HAP-1 (cell line): ENCODE results near the gene SLC16A2.

Experiments used
- DNase-seq, 2 experiments: peaks; one replicate each; pipeline ENCODE4 v3.0.0-alpha.2; 2016 to 2020; ENCODE audit warnings: low spot score in 2 of 2
- H3K27me3 ChIP-seq: fragments of 250-450 bp; sonication (Bioruptor Pico); 2 replicates; pipeline ENCODE4 v1.5.1; 2020; ENCODE audit warnings: low read depth, mild to moderate bottlenecking, moderate library complexity
- H3K36me3 ChIP-seq: fragments of 250-450 bp; sonication (Bioruptor Pico); replicated peaks from 2 replicates; pipeline ENCODE4 v1.5.1; 2020; ENCODE audit warnings: mild to moderate bottlenecking
- H3K4me1 ChIP-seq: fragments of 250-450 bp; sonication (Bioruptor Pico); 2 replicates; pipeline ENCODE4 v1.5.1; 2020; ENCODE audit warnings: mild to moderate bottlenecking
- H3K4me3 ChIP-seq: fragments of 250-450 bp; sonication (Bioruptor Pico); 2 replicates; pipeline ENCODE4 v1.5.1; 2020; ENCODE audit warnings: mild to moderate bottlenecking, moderate library complexity
- H3K9me3 ChIP-seq: fragments of 250-450 bp; sonication (Bioruptor Pico); 2 replicates; pipeline ENCODE4 v1.5.1; 2020; ENCODE audit warnings: mild to moderate bottlenecking, moderate library complexity
- in situ Hi-C: fragments of 300-500 bp; cut with MboI; formaldehyde crosslinking; loops from 3 replicates; pipeline ENCODE4 v1.14.3; 2020; ENCODE audit warnings: low sequenced_read_pairs, inconsistent platforms, mixed read lengths

SLC16A2 gene

DNA sequence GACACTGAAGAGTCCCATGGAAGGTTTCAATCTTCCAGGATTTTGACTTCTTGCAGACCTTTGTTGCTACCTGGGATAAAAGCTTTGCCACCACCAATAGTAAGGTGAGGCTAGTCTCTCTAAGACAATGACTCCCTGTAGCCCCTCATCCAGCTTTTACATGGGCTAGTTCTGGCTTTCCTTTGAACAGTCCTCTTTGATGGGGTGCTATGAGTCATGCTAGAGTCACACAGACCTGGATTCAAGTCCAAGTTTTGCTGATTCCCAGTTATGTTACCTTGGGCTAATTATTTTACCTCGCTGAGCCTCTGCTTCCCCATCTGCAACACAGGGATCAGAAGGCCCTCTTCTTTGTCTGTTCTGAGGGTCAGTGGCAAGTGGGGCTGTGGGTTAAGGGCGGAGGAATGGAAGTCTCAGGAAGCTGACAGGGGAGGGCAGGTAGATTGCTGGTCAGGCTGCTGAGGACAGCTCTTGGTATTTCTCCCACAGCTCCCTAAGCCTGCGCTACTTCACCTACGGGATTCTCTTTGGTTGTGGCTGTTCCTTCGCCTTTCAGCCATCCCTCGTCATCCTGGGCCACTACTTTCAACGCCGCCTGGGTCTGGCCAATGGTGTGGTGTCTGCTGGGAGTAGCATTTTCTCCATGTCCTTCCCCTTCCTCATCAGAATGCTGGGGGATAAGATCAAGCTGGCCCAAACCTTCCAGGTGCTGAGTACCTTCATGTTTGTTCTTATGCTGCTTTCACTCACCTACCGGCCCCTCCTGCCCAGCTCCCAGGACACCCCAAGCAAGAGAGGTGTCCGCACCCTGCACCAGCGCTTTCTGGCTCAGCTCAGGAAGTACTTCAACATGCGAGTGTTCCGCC lies 102.8 kb downstream of the SLC16A2 start:
- Histone ChIP-seq H3K36me3 (no peaks in the 10 kb centered on the region), H3K4me3 (no peak overlapping the region), H3K4me1 (no peaks in the 10 kb centered on the region), H3K27me3 (no peaks in the 10 kb centered on the region), H3K9me3 (no peaks in the 10 kb centered on the region)
- DNase-seq = no peak
- in situ Hi-C loops = no loop called here

DNA sequence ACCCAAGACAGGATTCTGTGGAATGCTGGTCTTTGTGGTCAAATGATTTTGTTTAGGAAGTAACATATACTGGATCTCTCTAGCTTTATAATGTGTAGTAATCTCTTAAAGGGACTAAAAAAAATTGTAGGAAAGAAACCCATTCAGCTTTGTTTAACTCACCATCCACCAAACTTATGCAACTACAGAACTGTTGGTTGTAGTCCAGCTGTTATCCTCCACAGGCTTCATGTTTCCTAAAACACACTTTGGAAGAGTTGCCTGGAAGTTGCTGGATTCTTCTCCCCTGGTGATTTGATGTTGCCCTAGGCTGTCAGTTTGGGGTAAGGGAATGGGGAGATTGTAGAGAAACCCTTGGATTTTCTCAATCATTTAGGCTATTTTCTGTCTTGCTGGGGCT lies 103.8 kb downstream of the SLC16A2 start:
- in situ Hi-C loops = loop anchor here (25.0 kb wide), 1 partner anchor 663 kb away; the partner anchor contains the start of gene XIST
- H3K36me3 ChIP-seq = no peaks in the 10 kb centered on the region
- no peak for DNase-seq
- no peaks in the 10 kb centered on the region for H3K27me3 ChIP-seq
- H3K4me3 ChIP-seq = no peak overlapping the region
- H3K9me3 ChIP-seq = no peaks in the 10 kb centered on the region
- H3K4me1 ChIP-seq = no peaks in the 10 kb centered on the region

DNA sequence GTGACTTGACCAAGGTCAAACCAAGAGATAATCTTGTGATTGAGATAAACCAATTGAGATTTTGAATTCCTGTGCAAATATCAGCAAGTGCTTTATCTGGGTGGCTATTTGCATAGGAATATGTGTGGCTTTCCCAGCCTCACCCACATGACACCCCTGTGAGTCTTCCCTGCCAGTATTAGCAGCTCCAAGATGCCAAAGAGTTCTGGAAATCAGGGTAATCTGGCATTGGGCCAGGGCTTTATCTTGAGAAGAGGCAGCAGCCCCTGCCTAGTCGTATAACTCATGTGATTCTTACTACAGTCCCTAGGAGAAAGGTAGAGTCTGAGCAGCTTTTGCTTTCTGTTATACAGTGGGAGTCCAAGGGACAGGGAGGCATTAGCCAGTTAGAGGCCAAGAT lies 105.5 kb downstream of the SLC16A2 start:
- Histone ChIP-seq H3K27me3 (no peaks in the 10 kb centered on the region), H3K36me3 (no peaks in the 10 kb centered on the region), H3K4me1 (no peaks in the 10 kb centered on the region), H3K4me3 (no peak overlapping the region), H3K9me3 (no peaks in the 10 kb centered on the region)
- in situ Hi-C loops = loop anchor here (25.0 kb wide), 1 partner anchor 664 kb away; the partner anchor contains the start of gene XIST
- DNase-seq = no peak

DNA sequence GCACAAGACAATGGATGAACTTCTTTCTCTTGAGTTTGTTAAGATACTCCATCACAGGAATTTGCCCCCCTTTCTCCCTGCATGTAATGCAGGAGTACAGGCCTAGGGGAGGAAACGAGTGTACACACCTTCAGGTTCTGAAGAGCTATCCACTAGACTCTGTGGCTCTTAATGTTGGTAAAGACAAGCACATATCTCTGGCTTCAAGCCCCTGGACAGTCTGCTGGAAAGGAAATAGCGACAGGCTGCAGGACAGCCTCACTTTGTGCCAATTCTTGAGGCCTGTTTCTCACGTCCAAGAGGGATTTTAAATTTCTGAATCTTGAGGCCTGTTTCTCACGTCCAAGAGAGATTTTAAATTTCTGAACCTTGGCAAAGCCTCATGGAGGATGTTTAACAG lies 106.1 kb downstream of the SLC16A2 start:
- H3K9me3 ChIP-seq = no peaks in the 10 kb centered on the region
- no peak overlapping the region for H3K4me3 ChIP-seq
- H3K36me3 ChIP-seq = no peaks in the 10 kb centered on the region
- in situ Hi-C loops = loop anchor here (25.0 kb wide), 1 partner anchor 665 kb away; the partner anchor contains the start of gene XIST
- H3K4me1 ChIP-seq = no peaks in the 10 kb centered on the region
- DNase-seq = no peak
- H3K27me3 ChIP-seq = no peaks in the 10 kb centered on the region

DNA sequence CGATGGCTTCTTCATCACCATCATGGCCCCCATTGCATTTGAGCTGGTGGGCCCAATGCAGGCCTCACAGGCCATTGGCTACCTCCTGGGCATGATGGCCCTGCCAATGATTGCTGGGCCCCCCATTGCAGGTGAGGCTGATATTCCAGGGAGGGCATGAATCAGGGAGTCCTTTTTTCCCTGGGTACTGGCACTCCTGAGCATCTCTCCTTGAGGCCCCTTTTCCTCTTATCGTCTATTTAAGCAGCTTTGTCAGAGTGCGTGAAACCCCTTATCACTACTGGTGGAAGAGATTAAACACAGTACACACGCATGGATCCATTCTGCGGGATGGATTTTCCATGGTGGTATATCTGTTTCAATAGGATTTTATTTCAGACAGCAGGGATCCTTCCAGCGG lies 108.0 kb downstream of the SLC16A2 start:
- in situ Hi-C loops = loop anchor here (25.0 kb wide), 1 partner anchor 667 kb away; the partner anchor contains the start of gene XIST
- no peaks in the 10 kb centered on the region for H3K36me3 ChIP-seq
- no peaks in the 10 kb centered on the region for H3K4me1 ChIP-seq
- no peak overlapping the region for H3K4me3 ChIP-seq
- no peak for DNase-seq
- H3K9me3 ChIP-seq = no peaks in the 10 kb centered on the region
- H3K27me3 ChIP-seq = no peaks in the 10 kb centered on the region

DNA sequence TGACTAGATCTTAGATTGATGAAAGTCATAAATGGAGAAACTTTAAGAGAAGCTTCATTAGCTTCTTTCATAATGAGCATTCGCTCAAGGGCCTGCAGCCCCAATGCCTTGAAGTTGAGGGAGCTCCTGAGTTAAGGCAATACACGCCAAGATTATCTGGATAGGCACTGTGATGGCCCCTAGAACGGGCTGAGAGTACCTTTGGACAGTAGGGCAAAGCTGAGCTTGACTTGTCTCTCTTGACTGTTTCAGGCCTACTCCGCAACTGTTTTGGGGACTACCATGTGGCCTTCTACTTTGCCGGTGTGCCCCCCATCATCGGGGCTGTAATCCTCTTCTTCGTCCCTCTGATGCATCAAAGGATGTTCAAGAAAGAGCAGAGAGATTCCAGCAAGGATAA lies 109.8 kb downstream of the SLC16A2 start:
- in situ Hi-C loops = loop anchor here (25.0 kb wide), 1 partner anchor 669 kb away; the partner anchor contains the start of gene XIST
- H3K27me3 ChIP-seq = no peaks in the 10 kb centered on the region
- H3K4me3 ChIP-seq = no peak overlapping the region
- H3K36me3 ChIP-seq = no peaks in the 10 kb centered on the region
- no peaks in the 10 kb centered on the region for H3K9me3 ChIP-seq
- DNase-seq = no peak
- H3K4me1 ChIP-seq = no peaks in the 10 kb centered on the region

DNA sequence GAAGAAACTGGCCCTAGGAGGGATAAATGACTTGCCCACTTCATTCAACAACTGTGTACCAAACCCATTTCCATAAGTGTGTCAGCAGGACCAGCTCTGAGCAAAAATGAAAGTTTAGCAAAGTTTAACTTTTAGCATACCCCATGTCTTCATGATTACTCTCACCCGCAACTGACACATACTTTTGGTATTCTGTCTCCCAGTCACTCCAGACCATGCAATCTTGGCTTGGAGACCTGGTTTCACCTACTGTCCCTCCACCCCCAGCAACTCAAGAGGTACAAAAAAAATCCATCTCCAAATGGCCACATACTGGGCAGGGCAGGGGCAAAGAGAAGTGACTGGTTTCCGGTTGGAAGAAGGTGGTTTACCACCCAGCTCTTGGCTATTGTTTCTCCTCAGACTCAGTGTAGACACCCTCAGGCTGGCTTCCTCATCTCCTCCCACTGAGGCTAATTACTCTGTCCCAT lies 113.3 kb downstream of the SLC16A2 start:
- H3K4me1 ChIP-seq = no peaks in the 10 kb centered on the region
- no peaks in the 10 kb centered on the region for H3K9me3 ChIP-seq
- no peak overlapping the region for H3K4me3 ChIP-seq
- no peaks in the 10 kb centered on the region for H3K36me3 ChIP-seq
- H3K27me3 ChIP-seq = no peaks in the 10 kb centered on the region
- in situ Hi-C loops = loop anchor here (25.0 kb wide), 1 partner anchor 672 kb away; the partner anchor contains the start of gene XIST
- no peak for DNase-seq

DNA sequence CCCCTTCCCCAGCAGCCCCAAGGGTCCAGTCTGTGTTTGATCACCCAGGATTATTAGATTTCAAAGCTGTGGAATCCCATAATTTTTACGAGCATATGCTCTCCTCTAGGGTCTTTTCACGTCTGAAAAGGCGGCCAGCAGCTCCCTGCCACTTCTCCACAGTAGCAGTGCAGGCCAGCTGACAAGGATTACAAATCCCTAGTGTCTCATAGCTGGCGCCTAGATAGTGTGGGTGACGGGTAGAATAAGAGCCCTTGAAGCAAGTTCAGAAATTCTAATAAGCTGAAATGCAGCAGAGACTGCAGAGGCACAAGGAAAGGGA lies 113.8 kb downstream of the SLC16A2 start:
- in situ Hi-C loops = loop anchor here (25.0 kb wide), 1 partner anchor 673 kb away; the partner anchor contains the start of gene XIST
- Histone ChIP-seq H3K9me3 (no peaks in the 10 kb centered on the region), H3K4me3 (no peak overlapping the region), H3K36me3 (no peaks in the 10 kb centered on the region), H3K4me1 (peaks cover 2% of the 10 kb centered on the region), H3K27me3 (no peaks in the 10 kb centered on the region)
- peak in 1 of 2 experiments; percentile 59 for DNase-seq

DNA sequence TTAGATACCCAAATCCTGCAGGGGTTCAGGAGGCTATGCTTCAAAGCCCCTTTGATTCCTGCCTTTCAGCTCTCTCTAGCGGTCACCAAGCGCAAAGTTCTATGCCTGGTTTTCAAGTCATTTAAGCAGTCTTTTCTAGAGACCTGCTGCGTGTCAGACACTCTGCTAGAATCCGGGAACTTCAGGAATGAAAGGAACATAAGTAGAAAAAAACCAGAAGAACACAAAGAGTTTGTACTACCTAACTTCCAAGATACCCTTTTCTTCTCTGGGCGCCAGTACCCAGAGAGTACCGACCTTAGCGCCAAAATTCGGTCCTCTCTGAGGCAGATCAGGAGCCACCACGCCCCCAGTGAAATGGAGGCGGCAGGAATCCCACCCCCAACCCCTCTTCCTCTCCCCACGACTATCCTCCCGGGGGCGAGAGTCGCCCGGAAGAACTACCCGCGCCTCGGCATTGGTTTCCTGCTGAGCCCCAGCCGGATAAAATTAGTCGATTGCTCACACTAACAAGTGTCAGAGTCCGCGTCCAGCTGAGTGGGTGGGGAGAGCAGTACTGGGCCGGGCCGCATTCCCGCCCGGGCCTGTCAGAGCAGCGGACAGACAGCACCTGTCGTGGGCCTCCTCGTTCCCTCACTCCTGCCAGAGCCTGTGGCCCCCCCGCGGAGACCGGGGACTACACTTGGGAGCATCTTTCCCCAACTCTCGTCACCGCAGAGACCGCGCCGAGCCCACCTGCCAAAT lies 114.3 kb downstream of the SLC16A2 start:
- H3K36me3 ChIP-seq = no peaks in the 10 kb centered on the region
- no peaks in the 10 kb centered on the region for H3K27me3 ChIP-seq
- no peaks in the 10 kb centered on the region for H3K9me3 ChIP-seq
- DNase-seq = peak in 1 of 2 experiments; percentile 43
- no peak overlapping the region for H3K4me3 ChIP-seq
- in situ Hi-C loops = loop anchor here (25.0 kb wide), 1 partner anchor 673 kb away; the partner anchor contains the start of gene XIST
- H3K4me1 ChIP-seq = peaks cover 8% of the 10 kb centered on the region

DNA sequence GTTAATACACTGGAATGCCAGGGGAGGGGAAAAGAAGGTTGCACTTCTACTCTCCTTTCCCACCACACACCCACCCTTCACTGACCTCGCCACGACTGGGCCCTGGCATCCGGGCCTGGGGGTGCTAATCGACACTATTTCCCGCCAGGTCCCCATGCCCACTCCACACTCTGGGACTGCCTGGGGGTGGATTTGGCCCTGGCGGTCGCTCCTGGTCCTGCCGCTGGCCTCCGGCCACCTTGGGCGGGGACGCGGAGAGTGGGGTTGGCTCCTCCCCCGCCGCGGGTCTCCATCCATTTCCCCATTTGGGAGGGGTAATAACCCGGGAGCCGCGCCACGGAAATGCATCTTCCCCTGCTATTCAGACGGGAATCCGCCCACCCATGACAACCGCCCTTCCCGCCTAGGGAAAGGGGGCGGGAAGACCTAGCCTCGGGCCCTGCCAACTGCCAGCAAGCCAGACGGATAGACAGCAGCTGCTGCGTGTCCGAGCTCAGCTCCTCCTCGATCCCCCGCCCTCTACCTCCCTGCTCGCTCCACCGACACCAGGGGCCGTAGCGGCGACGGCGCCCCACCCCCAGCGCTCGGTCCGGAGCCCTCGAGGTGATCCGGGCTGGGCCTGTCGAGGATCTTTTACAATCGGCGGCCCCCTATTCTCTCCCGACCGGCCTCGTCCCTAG lies 115.0 kb downstream of the SLC16A2 start:
- Histone ChIP-seq H3K4me3 (no peak overlapping the region), H3K4me1 (peaks cover 15% of the 10 kb centered on the region), H3K36me3 (no peaks in the 10 kb centered on the region), H3K9me3 (no peaks in the 10 kb centered on the region), H3K27me3 (no peaks in the 10 kb centered on the region)
- in situ Hi-C loops = loop anchor here (25.0 kb wide), 1 partner anchor 674 kb away; the partner anchor contains the start of gene XIST
- no peak for DNase-seq

DNA sequence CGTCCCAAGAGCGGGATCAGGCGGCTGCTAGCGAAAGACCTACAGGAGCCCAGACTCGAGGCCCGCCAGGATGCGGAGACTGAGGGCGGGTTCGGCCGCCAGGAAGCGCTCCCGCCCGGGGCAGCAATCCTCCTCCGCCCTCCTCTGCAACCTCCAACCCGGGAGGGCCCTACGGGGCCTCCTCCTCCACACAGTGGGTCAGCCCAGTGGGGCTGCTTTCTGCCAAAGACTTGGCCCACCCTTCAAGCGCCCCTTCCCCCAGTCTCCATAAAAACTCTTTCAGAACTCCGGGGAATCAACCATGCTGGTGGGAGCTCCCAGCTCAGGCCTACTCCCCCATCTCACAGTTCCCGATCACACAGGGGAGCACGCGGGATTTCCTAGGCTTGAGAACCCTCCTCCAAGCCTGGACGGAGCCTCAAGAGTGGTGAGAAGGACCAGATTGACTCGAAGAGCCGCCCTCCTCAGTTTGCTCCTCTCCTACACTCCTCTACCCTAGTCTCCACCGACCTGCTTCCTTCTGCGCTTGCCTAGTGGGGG lies 115.6 kb downstream of the SLC16A2 start:
- in situ Hi-C loops = loop anchor here (25.0 kb wide), 1 partner anchor 675 kb away; the partner anchor contains the start of gene XIST

DNA sequence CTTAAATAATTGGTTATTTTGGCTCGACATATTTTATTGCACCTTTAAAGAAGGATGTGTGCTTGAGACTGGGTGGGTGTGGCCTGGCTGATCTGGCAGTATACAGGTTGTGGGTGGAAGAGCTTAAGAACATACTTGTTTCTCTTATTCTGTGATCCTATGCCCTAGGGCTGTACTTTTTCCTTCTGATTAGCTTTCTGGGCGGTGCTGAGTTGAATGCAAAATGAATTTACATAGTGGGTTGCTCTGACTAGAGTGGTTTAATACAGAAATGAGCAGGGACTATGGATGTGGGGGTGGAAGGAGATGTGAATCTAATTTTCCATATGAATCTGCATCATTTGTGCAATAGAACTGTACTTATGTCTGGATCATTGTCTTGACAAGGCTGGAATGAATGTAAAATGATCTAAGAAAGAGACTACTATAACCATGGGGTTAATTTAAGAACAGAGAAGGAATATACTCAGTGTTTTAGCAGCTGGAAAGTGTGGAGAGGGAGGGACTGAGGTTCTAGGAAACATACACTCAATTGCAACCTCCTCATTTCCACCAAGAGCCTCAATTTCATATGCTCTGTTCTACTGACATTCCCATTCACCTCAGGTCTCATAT lies 119.4 kb downstream of the SLC16A2 start:
- Histone ChIP-seq H3K4me1 (peaks cover 19% of the 10 kb centered on the region), H3K36me3 (no peaks in the 10 kb centered on the region), H3K4me3 (no peak overlapping the region), H3K9me3 (no peaks in the 10 kb centered on the region), H3K27me3 (no peaks in the 10 kb centered on the region)
- in situ Hi-C loops = loop anchor here (10.0 to 25.0 kb wide), 2 partner anchors 156 to 678 kb away; partner anchors contain the start of gene XIST
- peak; percentile 75 to 87 for DNase-seq

More for the DNA sequence above, 115.6 kb downstream of the SLC16A2 start:
- Histone ChIP-seq H3K36me3 (no peaks in the 10 kb centered on the region), H3K27me3 (no peaks in the 10 kb centered on the region), H3K4me1 (peaks cover 19% of the 10 kb centered on the region), H3K9me3 (no peaks in the 10 kb centered on the region), H3K4me3 (no peak overlapping the region)
- DNase-seq = no peak
